BE2C (cell line): ENCODE data around the gene ARID3A.

ENCODE experiments used
- DNase-seq: peaks from one replicate; pipeline ENCODE4 v3.0.0-alpha.2; 2020
- H3K27me3 ChIP-seq: fragments of 250-450 bp; sonication (Bioruptor Pico); 2 replicates; pipeline ENCODE4 v1.5.1; 2020; ENCODE audit warnings: mild to moderate bottlenecking
- H3K36me3 ChIP-seq: fragments of 250-450 bp; sonication (Bioruptor Pico); 2 replicates; pipeline ENCODE4 v1.5.1; 2020; ENCODE audit warnings: mild to moderate bottlenecking
- H3K4me1 ChIP-seq: fragments of 250-450 bp; sonication (Bioruptor Pico); 2 replicates; pipeline ENCODE4 v1.5.1; 2020
- H3K4me3 ChIP-seq: 2 replicates; pipeline ENCODE4 v1.5.1; 2011; ENCODE audit warnings: low read depth, low read length
- H3K9me3 ChIP-seq: fragments of 250-450 bp; sonication (Bioruptor Pico); 2 replicates; pipeline ENCODE4 v1.5.1; 2020
- TF ChIP-seq, protein P1 (sequence below): IDR thresholded peaks from 2 replicates; pipeline ENCODE4 v1.5.1; 2012; ENCODE audit warnings: mild to moderate bottlenecking, low read depth, low read length

The ARID3A gene

DNA sequence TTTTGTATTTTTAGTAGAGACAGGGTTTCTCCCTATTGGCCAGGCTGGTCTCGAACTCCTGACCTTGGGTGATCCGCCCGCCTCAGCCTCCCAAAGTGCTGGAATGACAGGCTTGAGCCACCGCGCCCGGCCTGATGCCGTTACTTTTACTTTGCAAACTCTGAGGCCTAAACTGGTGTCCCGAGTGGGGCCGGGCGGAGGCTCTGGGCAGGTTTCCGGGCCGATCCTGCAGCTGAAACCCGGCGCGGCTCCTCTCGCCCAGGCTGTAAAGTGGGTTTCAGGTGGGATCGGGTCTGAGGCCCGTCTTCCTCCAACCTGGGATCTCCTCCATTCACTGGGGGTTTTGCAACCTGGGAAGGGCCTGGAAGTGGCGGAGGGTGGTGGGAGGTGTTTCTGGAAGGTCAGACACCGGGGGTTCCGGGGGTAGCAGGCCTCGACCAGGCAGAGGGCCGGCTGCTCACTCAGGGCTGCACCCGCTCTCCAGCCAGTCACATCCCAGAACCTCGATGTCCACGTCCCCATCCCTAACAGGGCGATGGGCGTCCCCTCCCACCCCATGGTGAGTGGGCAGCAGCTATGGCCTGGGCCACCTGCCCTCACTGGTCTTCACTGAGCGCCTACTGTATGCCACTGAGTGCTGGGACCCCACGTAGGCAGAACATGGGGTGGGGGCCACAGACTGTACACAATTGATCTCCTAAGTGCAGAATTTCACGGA, 37.0 kb downstream of the ARID3A start:
- Histone ChIP-seq H3K4me1 (no peaks in the 10 kb centered on the region), H3K27me3 (no peaks in the 10 kb centered on the region), H3K36me3 (peaks cover 27% of the 10 kb centered on the region), H3K9me3 (no peaks in the 10 kb centered on the region), H3K4me3 (no peak overlapping the region)
- no peak for DNase-seq
- TF ChIP-seq, protein P1, sequence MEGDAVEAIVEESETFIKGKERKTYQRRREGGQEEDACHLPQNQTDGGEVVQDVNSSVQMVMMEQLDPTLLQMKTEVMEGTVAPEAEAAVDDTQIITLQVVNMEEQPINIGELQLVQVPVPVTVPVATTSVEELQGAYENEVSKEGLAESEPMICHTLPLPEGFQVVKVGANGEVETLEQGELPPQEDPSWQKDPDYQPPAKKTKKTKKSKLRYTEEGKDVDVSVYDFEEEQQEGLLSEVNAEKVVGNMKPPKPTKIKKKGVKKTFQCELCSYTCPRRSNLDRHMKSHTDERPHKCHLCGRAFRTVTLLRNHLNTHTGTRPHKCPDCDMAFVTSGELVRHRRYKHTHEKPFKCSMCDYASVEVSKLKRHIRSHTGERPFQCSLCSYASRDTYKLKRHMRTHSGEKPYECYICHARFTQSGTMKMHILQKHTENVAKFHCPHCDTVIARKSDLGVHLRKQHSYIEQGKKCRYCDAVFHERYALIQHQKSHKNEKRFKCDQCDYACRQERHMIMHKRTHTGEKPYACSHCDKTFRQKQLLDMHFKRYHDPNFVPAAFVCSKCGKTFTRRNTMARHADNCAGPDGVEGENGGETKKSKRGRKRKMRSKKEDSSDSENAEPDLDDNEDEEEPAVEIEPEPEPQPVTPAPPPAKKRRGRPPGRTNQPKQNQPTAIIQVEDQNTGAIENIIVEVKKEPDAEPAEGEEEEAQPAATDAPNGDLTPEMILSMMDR: no peak

DNA sequence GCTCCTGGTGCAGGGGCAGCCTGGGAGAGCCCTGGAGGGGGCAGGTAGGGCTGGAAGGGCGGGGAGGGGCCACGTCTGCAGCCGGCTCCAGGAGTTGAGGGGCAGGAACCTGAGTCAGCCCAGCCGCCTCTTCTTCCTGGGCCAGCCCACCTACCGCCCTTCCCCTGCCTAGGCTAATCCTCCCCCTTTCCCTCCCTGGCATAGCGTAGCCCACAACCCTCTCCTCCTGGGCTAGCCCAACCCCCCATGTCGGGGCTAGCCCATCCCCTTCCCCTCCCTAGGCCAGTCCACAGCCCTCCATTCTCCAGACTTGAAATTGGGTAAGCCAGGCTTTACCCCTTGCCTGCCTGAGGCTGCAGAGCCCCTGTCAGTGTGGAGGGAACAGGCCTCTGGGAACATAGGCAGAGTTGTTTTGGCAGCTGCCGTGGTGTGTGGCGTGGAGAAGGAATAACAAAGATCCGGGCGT, 37.7 kb downstream of the ARID3A start:
- Histone ChIP-seq H3K9me3 (no peaks in the 10 kb centered on the region), H3K36me3 (peaks cover 30% of the 10 kb centered on the region), H3K4me1 (no peaks in the 10 kb centered on the region), H3K27me3 (no peaks in the 10 kb centered on the region), H3K4me3 (no peak overlapping the region)
- TF ChIP-seq, protein P1: no peak
- DNase-seq: peak; percentile 8

DNA sequence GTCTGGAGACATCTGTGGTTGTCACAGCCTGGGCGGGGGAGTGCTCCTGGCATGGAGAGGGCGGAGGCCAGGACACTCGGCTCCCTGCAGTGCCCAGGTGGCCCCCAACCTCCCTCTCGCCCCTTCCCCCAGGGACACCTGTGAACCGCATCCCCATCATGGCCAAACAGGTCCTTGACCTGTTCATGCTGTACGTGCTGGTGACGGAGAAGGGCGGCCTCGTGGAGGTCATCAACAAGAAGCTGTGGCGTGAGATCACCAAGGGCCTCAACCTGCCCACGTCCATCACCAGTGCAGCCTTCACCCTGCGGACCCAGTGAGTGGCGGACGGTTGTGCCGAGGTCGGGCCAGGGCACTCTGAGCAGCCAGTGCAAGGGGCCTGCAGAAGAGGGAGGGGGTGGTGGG, 38.3 kb downstream of the ARID3A start:
- Histone ChIP-seq H3K4me3 (no peak overlapping the region), H3K4me1 (no peaks in the 10 kb centered on the region), H3K27me3 (no peaks in the 10 kb centered on the region), H3K9me3 (no peaks in the 10 kb centered on the region), H3K36me3 (peaks cover 36% of the 10 kb centered on the region)
- DNase-seq: peak; percentile 6
- TF ChIP-seq, protein P1: no peak

DNA sequence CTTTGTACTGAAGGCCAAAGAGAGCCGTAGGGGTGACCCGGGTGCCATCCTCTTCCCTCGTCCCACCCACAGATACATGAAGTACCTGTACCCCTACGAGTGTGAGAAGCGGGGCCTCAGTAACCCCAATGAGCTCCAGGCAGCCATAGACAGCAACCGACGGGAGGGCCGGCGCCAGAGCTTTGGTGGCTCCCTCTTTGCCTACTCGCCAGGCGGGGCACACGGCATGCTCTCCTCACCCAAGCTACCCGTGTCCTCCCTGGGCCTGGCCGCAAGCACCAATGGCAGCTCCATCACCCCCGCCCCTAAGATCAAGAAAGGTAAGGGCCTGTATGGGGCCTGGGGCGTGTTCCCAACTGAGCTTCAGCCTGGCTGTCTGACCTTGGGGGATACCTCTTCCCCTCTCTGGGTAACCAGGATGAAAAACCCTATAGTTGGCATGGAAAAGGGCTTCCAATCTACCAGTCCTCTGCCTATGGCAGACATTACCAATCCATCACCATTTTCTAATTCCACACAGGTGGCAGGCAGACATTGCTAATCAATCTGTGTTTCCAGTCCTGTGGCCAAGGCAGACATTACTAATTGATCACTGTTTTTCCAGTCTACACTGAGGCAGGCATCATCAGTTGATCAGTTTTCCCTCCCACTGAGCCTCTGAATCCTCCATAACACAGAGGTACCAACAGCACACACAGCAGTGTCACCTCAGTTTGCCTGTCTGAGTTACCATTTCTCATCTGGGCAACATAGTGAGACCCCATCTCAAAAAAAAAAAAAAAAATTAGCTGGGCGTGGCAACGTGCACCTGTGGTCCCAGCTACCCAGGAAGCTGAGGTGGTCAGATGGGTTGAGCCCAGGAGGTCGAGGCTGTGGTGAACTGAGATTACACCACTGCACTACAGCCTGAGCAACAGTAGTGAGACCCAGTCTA, 39.2 kb downstream of the ARID3A start:
- Histone ChIP-seq H3K9me3 (no peaks in the 10 kb centered on the region), H3K4me3 (no peak overlapping the region), H3K4me1 (no peaks in the 10 kb centered on the region), H3K27me3 (no peaks in the 10 kb centered on the region), H3K36me3 (peaks cover 42% of the 10 kb centered on the region)
- TF ChIP-seq, protein P1: no peak
- DNase-seq: no peak

DNA sequence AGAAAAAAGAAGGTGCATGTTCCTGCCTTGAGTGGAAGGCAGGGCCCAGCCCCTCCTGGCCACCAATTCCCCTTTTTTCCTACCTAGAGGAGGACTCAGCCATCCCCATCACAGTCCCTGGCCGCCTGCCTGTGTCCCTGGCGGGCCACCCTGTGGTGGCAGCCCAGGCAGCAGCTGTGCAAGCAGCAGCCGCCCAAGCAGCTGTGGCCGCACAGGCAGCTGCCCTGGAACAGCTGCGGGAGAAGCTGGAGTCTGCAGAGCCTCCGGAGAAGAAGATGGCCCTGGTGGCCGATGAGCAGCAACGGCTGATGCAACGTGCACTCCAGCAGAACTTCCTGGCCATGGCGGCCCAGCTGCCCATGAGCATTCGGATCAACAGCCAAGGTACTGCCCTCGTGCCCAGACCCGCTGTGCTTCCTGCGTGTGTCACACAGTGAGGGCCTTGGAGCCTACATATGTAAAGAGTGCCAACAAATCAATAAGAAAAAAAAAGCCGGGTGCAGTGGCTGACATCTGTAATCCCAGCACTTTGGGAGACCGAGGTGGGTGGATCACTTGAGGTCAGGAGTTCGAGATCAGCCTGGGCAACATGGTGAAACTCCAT, 40.8 kb downstream of the ARID3A start:
- H3K4me3 ChIP-seq: no peak overlapping the region
- H3K9me3 ChIP-seq: peaks cover 5% of the 10 kb centered on the region; the same call in 1 of the 2 replicates
- no peaks in the 10 kb centered on the region for H3K4me1 ChIP-seq
- no peaks in the 10 kb centered on the region for H3K27me3 ChIP-seq
- DNase-seq: peak; percentile 8
- TF ChIP-seq, protein P1: no peak
- peaks cover 55% of the 10 kb centered on the region for H3K36me3 ChIP-seq
